Kidney (tissue), 14 donors: ENCODE data around the gene FOXD2. TPM values are rescaled to one million over a fixed set of nuclear protein-coding genes. Genes with fewer than 3 reads are reported as not detected.

Source experiments
- DNase-seq, 5 donors: peaks; one replicate each; pipeline ENCODE4 v3.0.0-alpha.2; 2013 to 2020
- FAIRE-seq: peaks from 2 replicates; lab custom pipeline; 2012; peaks lifted over from hg19 to GRCh38; lab: Jason Lieb, UNC
- H3K27ac ChIP-seq, 2 donors: one replicate each; pipeline ENCODE4 v1.7.0; 2013; ENCODE audit warnings: low read depth in 2 of 2, low read length in 2 of 2, inconsistent platforms in 1 of 2
- H3K27me3 ChIP-seq: one replicate; pipeline ENCODE4 v1.7.1; 2013; ENCODE audit warnings: low read length, inconsistent platforms; ENCODE audit not compliant: control insufficient read depth, insufficient read depth
- H3K36me3 ChIP-seq, 3 donors: one replicate each; pipeline versions ENCODE4 v1.7.0 to v1.7.1; 2013; ENCODE audit warnings: low read length in 3 of 3, control low read depth in 1 of 3, inconsistent platforms in 1 of 3; ENCODE audit not compliant: insufficient read depth in 3 of 3, control insufficient read depth in 2 of 3
- H3K4me1 ChIP-seq, 3 donors: one replicate each; pipeline versions ENCODE4 v1.7.0 to v1.7.1; 2013; ENCODE audit warnings: low read length in 3 of 3, inconsistent platforms in 1 of 3, low read depth in 1 of 3; ENCODE audit not compliant: control insufficient read depth in 2 of 3, insufficient read depth in 2 of 3
- H3K4me3 ChIP-seq, 3 donors: one replicate each; pipeline versions ENCODE4 v1.7.0 to v1.8.1; 2013; ENCODE audit warnings: low read length in 3 of 3, control low read depth in 1 of 3, inconsistent platforms in 1 of 3
- H3K9ac ChIP-seq, 3 donors: one replicate each; pipeline versions ENCODE4 v1.7.0 to v1.7.1; 2013; ENCODE audit warnings: low read length in 3 of 3, control low read depth in 1 of 3, inconsistent platforms in 1 of 3
- H3K9me3 ChIP-seq, 3 donors: one replicate each; pipeline versions ENCODE4 v1.7.0 to v1.7.1; 2013; ENCODE audit warnings: low read length in 3 of 3, control low read depth in 1 of 3, inconsistent platforms in 1 of 3; ENCODE audit not compliant: control insufficient read depth in 2 of 3, insufficient read depth in 1 of 3
- intact Hi-C: fragments of 100-400 bp; cut with DNase I; formaldehyde crosslinking; loops from one replicate; pipeline ENCODE4 v1.11.1; 2022
- polyA plus RNA-seq: library from polyadenylated mRNA; stranded (reverse); fragments of 350-450 nt; fragmentation: Illumina TruSeq; extraction: RNeasy Lipid Tissue Mini Kit (QIAGEN cat#74804); gene quantifications from one replicate; pipeline ENCODE4 v1.2.3, GENCODE V29; 2014; ENCODE audit warnings: low read depth, low replicate concordance; ENCODE audit not compliant: insufficient read depth
- total RNA-seq: library from RNA; stranded (reverse); fragmentation: NEBNext Ultra II Directional; extraction: Animal tissue kit (Norgen Biotek cat#: 25700); gene quantifications from one replicate; pipeline ENCODE4 v1.2.1, GENCODE V29; 2021
- TF ChIP-seq, protein P1 (sequence below): IDR thresholded peaks from 3 replicates; pipeline ENCODE4 v1.5.1; 2012; ENCODE audit warnings: mild to moderate bottlenecking, moderate library complexity, borderline replicate concordance; ENCODE audit not compliant: insufficient read depth; ENCODE audit errors: extremely low read depth
- donor health status: control.
- donor health status: control.
- donor health status: control.
- donor health status: control.
- donor health status: control.
- donor health status: DM: yes; HTN: yes; CAD: no.
- donor health status: Normal renal cell carcinoma (clear cell type).

Gene FOXD2
- total and polyA plus RNA-seq, 2 donors from 2014 or later, result 0.82 to 2.3 TPM

DNA sequence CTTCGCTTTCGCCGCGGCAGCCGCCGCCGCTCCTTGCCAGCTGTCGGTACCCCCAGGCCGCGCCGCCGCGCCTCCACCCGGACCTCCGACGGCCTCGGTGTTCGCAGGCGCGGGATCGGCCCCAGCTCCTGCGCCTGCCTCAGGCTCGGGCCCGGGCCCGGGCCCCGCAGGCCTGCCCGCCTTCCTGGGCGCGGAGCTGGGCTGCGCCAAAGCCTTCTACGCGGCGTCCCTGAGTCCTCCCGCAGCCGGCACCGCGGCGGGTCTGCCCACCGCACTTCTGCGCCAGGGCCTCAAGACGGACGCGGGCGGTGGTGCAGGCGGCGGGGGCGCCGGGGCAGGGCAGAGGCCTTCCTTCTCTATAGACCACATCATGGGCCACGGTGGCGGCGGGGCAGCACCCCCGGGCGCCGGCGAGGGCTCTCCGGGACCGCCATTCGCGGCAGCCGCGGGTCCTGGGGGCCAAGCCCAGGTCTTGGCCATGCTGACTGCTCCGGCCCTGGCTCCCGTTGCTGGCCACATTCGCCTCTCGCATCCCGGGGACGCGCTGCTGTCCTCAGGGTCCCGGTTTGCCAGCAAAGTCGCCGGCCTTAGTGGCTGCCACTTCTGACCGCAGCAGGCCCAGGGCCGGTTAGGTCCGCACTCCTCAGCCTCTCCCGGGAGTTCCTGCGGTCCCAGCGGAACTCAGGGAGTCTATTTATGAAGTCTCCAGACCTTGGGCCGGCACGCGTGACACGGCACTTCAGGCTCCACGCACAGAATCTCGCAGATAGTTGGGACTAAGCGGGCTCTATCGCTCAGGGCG is 1.4 kb downstream of the FOXD2 start:
- intact Hi-C loops, result loop anchor here (5.0 kb wide), 2 partner anchors 123 to 268 kb away; no protein-coding TSS in a partner anchor
- Histone ChIP-seq H3K4me3 (peak overlapping the region in 2 of 3 donors; percentile 26 to 44), H3K27ac (peak overlapping the region in 1 of 2 donors; percentile 1), H3K4me1 (no peaks in the 10 kb centered on the region), H3K36me3 (no peaks in the 10 kb centered on the region), H3K9ac (no peak overlapping the region), H3K9me3 (no peaks in the 10 kb centered on the region), H3K27me3 (peaks cover 30% of the 10 kb centered on the region)
- DNase-seq (peak in 1 of 5 donors; percentile 27), FAIRE-seq (no peak)
- TF ChIP-seq, protein P1, sequence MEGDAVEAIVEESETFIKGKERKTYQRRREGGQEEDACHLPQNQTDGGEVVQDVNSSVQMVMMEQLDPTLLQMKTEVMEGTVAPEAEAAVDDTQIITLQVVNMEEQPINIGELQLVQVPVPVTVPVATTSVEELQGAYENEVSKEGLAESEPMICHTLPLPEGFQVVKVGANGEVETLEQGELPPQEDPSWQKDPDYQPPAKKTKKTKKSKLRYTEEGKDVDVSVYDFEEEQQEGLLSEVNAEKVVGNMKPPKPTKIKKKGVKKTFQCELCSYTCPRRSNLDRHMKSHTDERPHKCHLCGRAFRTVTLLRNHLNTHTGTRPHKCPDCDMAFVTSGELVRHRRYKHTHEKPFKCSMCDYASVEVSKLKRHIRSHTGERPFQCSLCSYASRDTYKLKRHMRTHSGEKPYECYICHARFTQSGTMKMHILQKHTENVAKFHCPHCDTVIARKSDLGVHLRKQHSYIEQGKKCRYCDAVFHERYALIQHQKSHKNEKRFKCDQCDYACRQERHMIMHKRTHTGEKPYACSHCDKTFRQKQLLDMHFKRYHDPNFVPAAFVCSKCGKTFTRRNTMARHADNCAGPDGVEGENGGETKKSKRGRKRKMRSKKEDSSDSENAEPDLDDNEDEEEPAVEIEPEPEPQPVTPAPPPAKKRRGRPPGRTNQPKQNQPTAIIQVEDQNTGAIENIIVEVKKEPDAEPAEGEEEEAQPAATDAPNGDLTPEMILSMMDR, result no peak

DNA sequence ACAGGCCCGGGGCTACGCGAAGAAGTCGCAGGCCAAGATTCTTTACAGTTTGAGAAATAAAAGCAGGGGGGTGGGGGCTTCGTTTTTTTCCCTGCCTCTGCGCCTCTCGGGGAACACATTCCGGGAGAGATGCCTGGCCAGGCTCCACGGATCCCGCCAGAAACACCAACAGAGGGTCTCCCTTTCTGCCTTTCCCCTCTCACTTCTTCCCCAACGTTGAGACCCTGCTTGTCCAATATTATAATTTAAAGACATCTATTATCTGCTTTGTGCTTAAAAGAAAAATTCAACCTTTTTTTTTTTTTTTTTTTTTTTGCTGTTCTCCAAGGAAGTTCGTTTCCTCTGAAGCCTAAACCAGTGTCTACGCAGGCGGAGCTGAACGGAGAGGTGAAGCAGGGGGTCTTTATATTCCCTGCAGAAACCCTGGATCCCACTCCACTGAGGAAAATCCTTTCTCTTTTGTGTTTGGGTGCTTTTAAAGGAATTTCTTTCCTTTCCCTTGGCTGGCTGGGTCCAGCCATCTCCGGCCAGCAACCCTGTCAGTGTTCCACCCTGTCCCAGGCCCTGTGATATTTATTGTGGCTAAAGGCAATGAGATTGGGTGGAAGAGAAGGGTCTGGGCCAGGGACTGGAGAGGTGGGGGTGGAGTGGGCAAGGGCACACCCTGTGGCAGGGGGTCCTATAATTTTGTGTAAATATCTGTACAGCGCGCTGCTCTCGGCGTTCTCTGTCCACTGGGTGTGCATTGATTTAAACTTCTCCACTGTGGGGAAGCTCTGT is 2.2 kb downstream of the FOXD2 start:
- no peaks in the 10 kb centered on the region for H3K36me3 ChIP-seq
- H3K4me1 ChIP-seq, result peaks cover 0 to 3% (median 0%) of the 10 kb centered on the region in 3 donors
- no peaks in the 10 kb centered on the region for H3K9me3 ChIP-seq
- H3K27me3 ChIP-seq, result peaks cover 31% of the 10 kb centered on the region
- H3K9ac ChIP-seq, result no peak overlapping the region
- DNase-seq, result no peak
- peak overlapping the region in 2 of 3 donors; percentile 26 to 44 for H3K4me3 ChIP-seq
- peak overlapping the region in 1 of 2 donors; percentile 23 for H3K27ac ChIP-seq
- intact Hi-C loops, result loop anchor here (5.0 to 10.0 kb wide), 3 partner anchors 75 to 267 kb away; no protein-coding TSS in a partner anchor
- FAIRE-seq, result no peak
- TF ChIP-seq, protein P1, result no peak

DNA sequence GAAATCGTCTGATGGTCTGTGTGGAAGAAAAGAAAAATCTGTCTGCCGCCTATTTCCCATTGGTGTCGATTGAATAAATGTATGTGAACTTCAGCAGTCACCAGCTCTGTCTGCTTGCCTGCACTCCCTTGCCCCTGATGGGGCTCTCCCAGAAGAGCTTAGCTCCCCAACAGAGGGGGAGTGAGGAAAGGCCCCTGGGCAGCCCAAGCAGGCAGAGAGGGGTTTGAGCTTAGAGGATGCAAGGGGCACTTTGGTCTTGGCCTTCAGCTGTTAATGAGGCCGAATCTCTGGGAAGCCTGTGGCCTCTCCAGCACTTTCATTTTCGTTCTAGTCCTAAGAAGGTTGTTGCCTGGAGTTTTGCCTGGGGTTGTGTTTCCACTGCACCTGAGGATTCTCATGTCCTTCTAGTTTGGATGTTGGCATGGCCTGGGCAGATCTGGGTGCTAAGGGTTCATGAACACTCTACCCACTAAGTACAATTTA is 2.8 kb downstream of the FOXD2 start:
- H3K27me3 ChIP-seq, result peaks cover 36% of the 10 kb centered on the region
- intact Hi-C loops, result loop anchor here (10.0 kb wide), 1 partner anchor 74 kb away; no protein-coding TSS in a partner anchor
- no peak for FAIRE-seq
- DNase-seq, result no peak
- H3K9me3 ChIP-seq, result no peaks in the 10 kb centered on the region
- peak overlapping the region in 2 of 3 donors; percentile 21 to 44 for H3K4me3 ChIP-seq
- H3K9ac ChIP-seq, result no peak overlapping the region
- peaks cover 0 to 3% (median 0%) of the 10 kb centered on the region in 3 donors for H3K4me1 ChIP-seq
- H3K36me3 ChIP-seq, result no peaks in the 10 kb centered on the region
- TF ChIP-seq, protein P1, result no peak
- peak overlapping the region in 1 of 2 donors; percentile 23 for H3K27ac ChIP-seq
